Upper lobe of right lung (tissue), 1 donor: Measurements from ENCODE around the gene TANGO2. TPM values are rescaled to one million over a fixed set of nuclear protein-coding genes. Genes with fewer than 3 reads are reported as not detected.

Source experiments
- ATAC-seq: fragments of 200-7000 bp; cut with Tn5 transposase; one replicate; pipeline ENCODE4 v1.9.1; 2020; ENCODE audit warnings: mild to moderate bottlenecking, moderate library complexity
- DNase-seq: peaks from one replicate; pipeline ENCODE4 v3.0.0-alpha.2; 2020
- H3K27ac ChIP-seq: fragments of 200-600 bp; one replicate; pipeline ENCODE4 v1.8.0; 2022
- H3K27me3 ChIP-seq: fragments of 200-600 bp; one replicate; pipeline ENCODE4 v1.8.0; 2022; ENCODE audit warnings: mild to moderate bottlenecking
- H3K36me3 ChIP-seq: fragments of 200-600 bp; one replicate; pipeline ENCODE4 v1.8.0; 2022
- H3K4me1 ChIP-seq: fragments of 200-600 bp; one replicate; pipeline ENCODE4 v1.8.0; 2022
- H3K4me3 ChIP-seq: fragments of 200-600 bp; one replicate; pipeline ENCODE4 v1.8.0; 2022; ENCODE audit warnings: mild to moderate bottlenecking
- H3K9me3 ChIP-seq: fragments of 200-600 bp; one replicate; pipeline ENCODE4 v1.8.0; 2022
- CTCF ChIP-seq: fragments of 200-600 bp; IDR thresholded peaks from one replicate; pipeline ENCODE4 v1.8.0; 2022; ENCODE audit warnings: antibody characterized with exemption
- intact Hi-C: fragments of 100-400 bp; cut with DNase I; formaldehyde crosslinking; loops from one replicate; pipeline ENCODE4 v1.11.0; 2022
- total RNA-seq: library from RNA; stranded (reverse); fragmentation: NEBNext Ultra II Directional; extraction: Animal tissue kit (Norgen Biotek cat#: 25700); gene quantifications from one replicate; pipeline ENCODE4 v1.2.1, GENCODE V29; 2021
- donor health status: DM: no; HTN: yes; CAD: no; lungs with severe emphysema.

Gene TANGO2
- total RNA-seq, 1 donor from 2014 or later: 37.8 TPM

GRCh38 chr22:20019661-20020532 lies 1.0 kb upstream of the TANGO2 start:
- peaks cover 5% of the 10 kb centered on the region for H3K36me3 ChIP-seq
- H3K4me1 ChIP-seq: peaks cover 33% of the 10 kb centered on the region
- DNase-seq (no peak), ATAC-seq (no peak)
- H3K9me3 ChIP-seq: no peaks in the 10 kb centered on the region
- H3K27me3 ChIP-seq: no peaks in the 10 kb centered on the region
- peak overlapping the region; percentile 98 for H3K4me3 ChIP-seq
- H3K27ac ChIP-seq: peak overlapping the region; percentile 89
- intact Hi-C loops: no loop called here
- no peak for TF ChIP-seq CTCF

- ATAC-seq (peak; percentile 66), DNase-seq (peak; percentile 83)
- Histone ChIP-seq H3K27ac (peak overlapping the region; percentile 92), H3K27me3 (no peaks in the 10 kb centered on the region), H3K9me3 (no peaks in the 10 kb centered on the region), H3K4me3 (peak overlapping the region; percentile 98), H3K36me3 (peaks cover 5% of the 10 kb centered on the region), H3K4me1 (peaks cover 24% of the 10 kb centered on the region)
- intact Hi-C loops: no loop called here
- no peak for TF ChIP-seq CTCF
Measured at GRCh38 chr22:20021196-20022181, 579 bp downstream of the TANGO2 start.

GRCh38 chr22:20022231-20022977 lies 1.5 kb downstream of the TANGO2 start:
- DNase-seq (no peak), ATAC-seq (no peak)
- peaks cover 20% of the 10 kb centered on the region for H3K4me1 ChIP-seq
- no peak for TF ChIP-seq CTCF
- intact Hi-C loops: no loop called here
- no peaks in the 10 kb centered on the region for H3K9me3 ChIP-seq
- H3K4me3 ChIP-seq: peak overlapping the region; percentile 98
- H3K27ac ChIP-seq: peak overlapping the region; percentile 92
- peaks cover 5% of the 10 kb centered on the region for H3K36me3 ChIP-seq
- H3K27me3 ChIP-seq: no peaks in the 10 kb centered on the region

- Histone ChIP-seq H3K4me3 (no peak overlapping the region), H3K4me1 (peaks cover 19% of the 10 kb centered on the region), H3K27ac (no peak overlapping the region), H3K36me3 (peaks cover 5% of the 10 kb centered on the region), H3K27me3 (no peaks in the 10 kb centered on the region), H3K9me3 (no peaks in the 10 kb centered on the region)
- TF ChIP-seq CTCF: no peak
- no peak for ATAC-seq
- DNase-seq: no peak
- intact Hi-C loops: no loop called here
Measured at GRCh38 chr22:20022978-20023613, 2.2 kb downstream of the TANGO2 start.

- no peak for DNase-seq
- H3K4me3 ChIP-seq: no peak overlapping the region
- no peak overlapping the region for H3K27ac ChIP-seq
- H3K9me3 ChIP-seq: no peaks in the 10 kb centered on the region
- peaks cover 5% of the 10 kb centered on the region for H3K36me3 ChIP-seq
- TF ChIP-seq CTCF: no peak
- intact Hi-C loops: no loop called here
- ATAC-seq: no peak
- no peaks in the 10 kb centered on the region for H3K27me3 ChIP-seq
- H3K4me1 ChIP-seq: peaks cover 19% of the 10 kb centered on the region
Measured at GRCh38 chr22:20024225-20024624, 3.3 kb downstream of the TANGO2 start.
